KOPT-K1 (cell line): ENCODE data around the gene TMCC1.
"Not testable (repeated sequence)": the region's sequence is repeated elsewhere in the genome, so short reads cannot be mapped to it uniquely, and the experiment has no call there.

Experiments used
- H3K27ac ChIP-seq: fragments of 200-600 bp; sonication (generic); 2 replicates; pipeline ENCODE4 v1.5.1; 2016; ENCODE audit warnings: antibody characterized with exemption, mild to moderate bottlenecking, low read depth, low read length; ENCODE audit not compliant: poor library complexity, severe bottlenecking
- H3K36me3 ChIP-seq: fragments of 200-600 bp; sonication (generic); 2 replicates; pipeline ENCODE4 v1.5.1; 2017; ENCODE audit warnings: antibody characterized with exemption, mild to moderate bottlenecking, low read length, moderate library complexity; ENCODE audit not compliant: insufficient read depth
- H3K9me3 ChIP-seq: fragments of 200-600 bp; sonication (generic); 2 replicates; pipeline ENCODE4 v1.5.1; 2017; ENCODE audit warnings: antibody characterized with exemption, low read length, mild to moderate bottlenecking; ENCODE audit not compliant: insufficient read depth, poor library complexity, severe bottlenecking

The TMCC1 gene

DNA sequence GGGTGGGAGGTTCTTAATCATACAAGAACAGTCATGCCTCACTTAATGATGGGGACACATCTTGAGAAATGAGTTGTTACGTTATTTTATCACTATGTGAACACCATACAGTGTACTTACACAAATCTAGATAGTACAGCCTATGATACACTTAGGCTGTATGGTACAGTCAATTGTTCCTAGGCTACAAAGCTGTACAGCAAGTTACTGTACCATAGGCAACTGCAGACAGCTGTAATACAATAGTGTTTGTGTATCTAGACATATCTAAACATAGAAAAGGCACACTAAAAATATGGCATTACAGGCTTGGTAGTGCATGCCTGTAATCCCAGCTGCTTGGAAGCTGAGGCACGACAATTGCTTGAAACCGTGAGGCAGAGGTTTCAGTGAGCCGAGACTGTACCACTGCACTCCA lies 231.3 kb downstream of the TMCC1 start:
- H3K27ac ChIP-seq = no peak overlapping the region
- no peaks in the 10 kb centered on the region for H3K9me3 ChIP-seq

GRCh38 chr3:129661766-129662165 lies 231.7 kb downstream of the TMCC1 start:
- H3K27ac ChIP-seq = no peak overlapping the region
- no peaks in the 10 kb centered on the region for H3K36me3 ChIP-seq
- H3K9me3 ChIP-seq = no peaks in the 10 kb centered on the region

More for the DNA sequence above, 231.3 kb downstream of the TMCC1 start:
- H3K36me3 ChIP-seq = no peaks in the 10 kb centered on the region

- no peak overlapping the region for H3K27ac ChIP-seq
- peaks cover 6% of the 10 kb centered on the region for H3K36me3 ChIP-seq
- H3K9me3 ChIP-seq = no peaks in the 10 kb centered on the region
These were observed 235.2 kb downstream of the TMCC1 start for GRCh38 chr3:129658110-129658843.

- no peak overlapping the region for H3K27ac ChIP-seq
- peaks cover 6% of the 10 kb centered on the region for H3K36me3 ChIP-seq
- no peaks in the 10 kb centered on the region for H3K9me3 ChIP-seq
These were observed 236.1 kb downstream of the TMCC1 start for GRCh38 chr3:129657261-129658046.

DNA sequence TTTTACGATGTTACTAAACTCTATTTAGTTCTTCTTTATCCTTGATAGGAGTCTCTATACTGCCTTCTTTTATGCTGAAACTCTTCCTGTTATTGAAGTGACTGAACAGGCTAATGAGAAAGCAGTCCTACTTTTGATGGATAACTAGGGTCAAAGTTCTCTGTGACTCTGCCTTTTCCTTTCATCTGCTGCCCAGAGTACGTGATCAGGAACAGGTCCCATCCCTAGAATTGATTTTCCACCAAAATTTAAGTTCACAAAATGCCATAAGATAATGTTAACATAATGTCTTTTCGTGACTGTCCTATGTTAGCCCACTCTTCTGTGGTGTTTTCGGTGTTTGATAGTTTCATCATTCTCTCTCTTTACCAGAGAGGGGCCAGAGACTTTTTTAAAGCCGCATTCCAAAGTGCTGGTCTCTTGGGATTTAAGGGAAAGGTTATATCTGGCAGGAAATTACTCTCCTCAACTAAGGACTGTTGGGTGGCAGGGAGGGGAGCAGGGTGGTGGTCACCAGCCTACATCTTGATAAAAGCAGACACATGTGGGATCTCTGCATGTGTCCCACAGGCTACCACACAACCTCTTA lies 236.8 kb downstream of the TMCC1 start:
- H3K27ac ChIP-seq = no peak overlapping the region

GRCh38 chr3:129655291-129655700 lies 238.2 kb downstream of the TMCC1 start:
- Histone ChIP-seq H3K9me3 (no peaks in the 10 kb centered on the region), H3K27ac (no peak overlapping the region), H3K36me3 (peaks cover 15% of the 10 kb centered on the region)

More for the DNA sequence above, 236.8 kb downstream of the TMCC1 start:
- Histone ChIP-seq H3K36me3 (peaks cover 6% of the 10 kb centered on the region), H3K9me3 (no peaks in the 10 kb centered on the region)

DNA sequence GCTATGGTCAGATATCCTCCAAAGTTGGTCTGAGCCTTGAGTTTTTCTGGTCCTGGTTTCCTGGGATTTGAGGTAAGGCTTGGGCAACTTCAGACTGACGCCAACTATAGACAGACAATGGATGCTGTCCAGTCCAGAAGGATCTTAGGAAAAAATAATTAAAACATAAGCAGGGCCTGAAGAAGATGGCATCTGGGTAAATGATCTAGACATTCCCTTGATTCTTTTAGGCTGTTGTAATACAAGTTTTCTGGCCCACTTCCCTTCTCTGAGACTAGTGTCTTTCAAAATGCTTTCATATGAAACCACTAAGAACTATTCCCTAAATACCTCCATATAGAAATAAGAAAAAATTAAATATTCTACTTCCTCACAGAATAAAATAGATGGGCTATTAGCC lies 239.4 kb downstream of the TMCC1 start:
- H3K9me3 ChIP-seq = no peaks in the 10 kb centered on the region
- H3K36me3 ChIP-seq = peaks cover 15% of the 10 kb centered on the region
- H3K27ac ChIP-seq = no peak overlapping the region

DNA sequence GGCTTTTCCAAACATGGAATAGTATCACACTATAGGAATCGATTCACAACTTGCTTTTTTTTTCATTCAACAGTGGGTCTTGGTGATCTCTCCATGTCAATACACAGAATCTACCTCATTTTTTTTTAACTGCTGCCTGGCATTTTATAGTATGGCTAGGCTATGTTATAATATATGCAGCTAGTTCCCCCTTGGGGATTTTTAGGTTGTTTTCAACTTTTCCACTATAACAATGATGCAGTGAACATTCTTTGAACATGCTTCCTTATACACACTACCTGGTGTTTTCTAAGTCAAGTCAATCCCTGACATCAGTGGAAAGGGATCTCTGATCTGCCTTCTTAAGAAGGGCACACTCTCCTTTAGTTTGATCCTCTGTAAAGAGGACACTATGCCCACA lies 240.5 kb downstream of the TMCC1 start:
- Histone ChIP-seq H3K27ac (no peak overlapping the region), H3K36me3 (peaks cover 15% of the 10 kb centered on the region), H3K9me3 (no peaks in the 10 kb centered on the region)

GRCh38 chr3:129651435-129652202 lies 241.9 kb downstream of the TMCC1 start:
- Histone ChIP-seq H3K36me3 (peaks cover 15% of the 10 kb centered on the region), H3K9me3 (no peaks in the 10 kb centered on the region), H3K27ac (no peak overlapping the region)

DNA sequence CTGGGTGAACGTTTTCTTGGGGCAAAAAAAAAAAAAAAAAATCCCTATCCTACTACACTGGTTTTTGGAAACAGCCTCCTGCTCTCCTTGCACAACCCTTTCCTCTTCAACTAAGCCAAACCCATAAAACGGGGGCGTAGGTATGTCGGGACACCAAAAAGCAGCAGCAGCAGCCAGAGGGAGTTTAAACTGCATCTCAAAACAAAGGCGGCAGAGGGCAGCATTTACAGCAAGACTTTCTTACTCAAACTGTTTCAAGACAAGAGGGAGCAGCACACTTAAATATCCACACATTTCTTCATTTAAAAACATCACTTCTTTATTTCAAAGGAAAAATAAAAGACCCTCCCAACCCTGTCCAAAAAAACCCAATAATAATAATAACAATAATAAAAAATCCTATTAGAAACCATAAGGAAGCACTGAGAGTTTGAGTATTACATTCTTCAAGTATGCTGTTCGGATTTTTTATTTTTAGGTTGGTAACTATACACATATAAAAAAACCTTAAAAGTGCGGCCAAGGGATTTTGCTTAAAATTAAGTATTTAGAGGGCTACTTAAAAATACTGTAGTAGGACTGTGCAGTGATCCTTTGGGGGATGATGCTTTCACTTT lies 243.1 kb downstream of the TMCC1 start:
- Histone ChIP-seq H3K9me3 (no peaks in the 10 kb centered on the region), H3K36me3 (peaks cover 15% of the 10 kb centered on the region), H3K27ac (no peak overlapping the region)

DNA sequence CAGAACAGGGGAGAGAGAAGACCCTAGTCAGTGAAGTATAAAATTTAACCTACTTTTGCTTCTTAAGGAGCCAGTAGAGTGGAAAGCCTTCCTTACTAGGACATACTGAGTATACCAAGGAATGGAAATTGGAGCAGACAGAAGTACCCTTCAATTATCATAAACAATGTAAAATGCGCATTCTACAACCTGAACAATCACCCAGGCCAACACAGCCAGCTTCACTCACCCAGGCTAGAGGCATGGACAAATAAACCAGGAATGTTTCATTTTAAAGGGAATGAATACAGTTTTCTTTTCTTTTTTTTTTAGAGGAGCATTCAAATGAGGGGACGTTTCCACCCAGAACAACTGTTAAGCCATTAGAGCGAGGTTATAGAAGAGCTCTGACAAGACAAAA lies 245.1 kb downstream of the TMCC1 start:
- H3K36me3 ChIP-seq = peaks cover 9% of the 10 kb centered on the region; the same call in 1 of the 2 replicates
- no peaks in the 10 kb centered on the region for H3K9me3 ChIP-seq
- no peak overlapping the region for H3K27ac ChIP-seq

DNA sequence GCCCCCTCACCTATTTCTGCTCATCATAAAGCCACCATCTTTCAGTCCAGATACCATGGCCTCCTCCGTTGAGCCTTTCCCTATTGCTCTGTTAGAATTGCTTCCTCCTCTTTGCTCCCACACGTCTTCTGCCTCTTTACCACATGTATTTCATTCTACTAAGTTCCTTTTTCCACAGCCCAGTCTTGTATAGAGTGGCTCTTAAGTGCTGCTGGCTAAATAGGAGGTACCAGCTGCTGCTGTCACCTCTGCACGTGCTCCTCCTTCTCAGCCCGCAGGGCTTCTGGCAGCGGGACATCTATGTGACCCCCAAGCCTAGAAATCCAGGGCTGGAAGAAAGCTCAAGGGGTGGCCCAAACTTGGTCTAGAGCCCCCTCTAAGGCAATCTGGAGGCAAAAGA lies 248.2 kb downstream of the TMCC1 start:
- H3K27ac ChIP-seq = no peak overlapping the region
- H3K9me3 ChIP-seq = no peaks in the 10 kb centered on the region
- H3K36me3 ChIP-seq = no peaks in the 10 kb centered on the region

DNA sequence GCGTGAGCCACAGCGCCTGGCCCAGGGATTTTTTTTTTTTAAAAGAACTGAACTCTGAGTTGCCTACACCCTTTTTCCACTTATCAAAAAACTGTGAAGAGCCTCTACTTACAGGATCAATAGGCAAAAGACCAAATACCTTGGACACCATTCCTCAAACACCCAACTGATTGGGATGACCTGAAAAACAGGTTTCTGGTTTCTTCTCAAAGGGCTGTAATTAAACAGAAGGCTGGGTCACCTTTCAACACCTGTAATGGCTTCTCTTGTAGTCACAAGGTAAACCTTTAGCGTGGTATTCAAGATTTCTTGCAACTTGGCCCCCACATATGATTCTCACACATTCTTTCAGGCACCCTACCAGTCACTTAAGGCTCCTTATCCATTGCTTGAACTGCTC lies 248.7 kb downstream of the TMCC1 start:
- Histone ChIP-seq H3K9me3 (no peaks in the 10 kb centered on the region), H3K36me3 (no peaks in the 10 kb centered on the region), H3K27ac (no peak overlapping the region)

DNA sequence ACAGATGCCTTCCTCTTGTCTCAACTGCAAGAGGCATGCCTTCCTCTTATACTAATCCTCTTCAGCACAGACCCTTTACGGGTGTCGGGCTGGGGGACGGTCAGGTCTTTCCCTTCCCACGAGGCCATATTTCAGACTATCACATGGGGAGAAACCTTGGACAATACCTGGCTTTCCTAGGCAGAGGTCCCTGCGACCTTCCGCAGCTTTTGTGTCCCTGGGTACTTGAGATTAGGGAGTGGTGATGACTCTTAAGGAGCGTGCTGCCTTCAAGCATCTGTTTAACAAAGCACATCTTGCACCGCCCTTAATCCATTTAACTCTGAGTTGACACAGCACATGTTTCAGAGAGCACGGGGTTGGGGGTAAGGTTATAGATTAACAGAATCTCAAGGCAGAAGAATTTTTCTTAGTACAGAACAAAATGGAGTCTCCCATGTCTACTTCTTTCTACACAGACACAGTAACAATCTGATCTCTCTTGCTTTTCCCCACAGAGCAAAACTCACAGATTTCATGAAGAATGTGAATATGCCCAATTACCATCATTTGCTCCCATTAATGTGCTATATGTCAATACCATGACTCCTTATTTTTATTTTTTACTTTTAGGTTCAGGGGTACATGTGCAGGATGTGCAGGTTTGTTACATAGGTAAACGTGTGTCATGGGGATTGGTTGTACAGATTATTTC lies 251.8 kb downstream of the TMCC1 start:
- not testable (repeated sequence) for H3K36me3 ChIP-seq, H3K9me3 ChIP-seq, H3K27ac ChIP-seq
